ENCODE data around the gene MRPS27.

The MRPS27 gene

DNA sequence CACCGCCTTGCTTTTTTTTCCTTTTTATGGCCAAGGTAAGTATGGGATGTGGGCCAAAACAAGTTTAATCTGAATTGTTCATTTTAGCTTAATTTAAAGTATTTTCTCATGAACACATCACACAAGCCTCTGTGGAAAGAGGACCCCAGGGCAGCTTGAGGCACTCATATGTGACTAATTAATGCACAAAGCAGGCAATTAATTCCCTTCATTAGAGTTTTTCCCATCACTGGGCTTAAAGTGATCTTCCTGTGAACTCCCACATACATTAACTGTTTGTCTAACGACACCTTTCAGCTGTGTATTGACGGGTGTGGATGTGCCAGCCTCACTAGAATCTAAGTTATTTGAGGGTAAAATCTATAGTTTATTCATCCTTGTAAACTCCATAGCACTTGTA lies 103.3 kb downstream of the MRPS27 start:
- DNase-seq (ENCODE audit: low read depth) = no peak
- no peak overlapping the region for H3K4me3 ChIP-seq (ENCODE audit: control insufficient read depth, low read depth, low read length)
- TF ChIP-seq, protein P1, sequence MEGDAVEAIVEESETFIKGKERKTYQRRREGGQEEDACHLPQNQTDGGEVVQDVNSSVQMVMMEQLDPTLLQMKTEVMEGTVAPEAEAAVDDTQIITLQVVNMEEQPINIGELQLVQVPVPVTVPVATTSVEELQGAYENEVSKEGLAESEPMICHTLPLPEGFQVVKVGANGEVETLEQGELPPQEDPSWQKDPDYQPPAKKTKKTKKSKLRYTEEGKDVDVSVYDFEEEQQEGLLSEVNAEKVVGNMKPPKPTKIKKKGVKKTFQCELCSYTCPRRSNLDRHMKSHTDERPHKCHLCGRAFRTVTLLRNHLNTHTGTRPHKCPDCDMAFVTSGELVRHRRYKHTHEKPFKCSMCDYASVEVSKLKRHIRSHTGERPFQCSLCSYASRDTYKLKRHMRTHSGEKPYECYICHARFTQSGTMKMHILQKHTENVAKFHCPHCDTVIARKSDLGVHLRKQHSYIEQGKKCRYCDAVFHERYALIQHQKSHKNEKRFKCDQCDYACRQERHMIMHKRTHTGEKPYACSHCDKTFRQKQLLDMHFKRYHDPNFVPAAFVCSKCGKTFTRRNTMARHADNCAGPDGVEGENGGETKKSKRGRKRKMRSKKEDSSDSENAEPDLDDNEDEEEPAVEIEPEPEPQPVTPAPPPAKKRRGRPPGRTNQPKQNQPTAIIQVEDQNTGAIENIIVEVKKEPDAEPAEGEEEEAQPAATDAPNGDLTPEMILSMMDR (IDR thresholded peaks at IDR 0.05; ENCODE audit: control insufficient read depth, insufficient read depth, low read depth, low read length, missing control alignments) = no peak

GRCh38 chr5:72214168-72214567 lies 105.9 kb downstream of the MRPS27 start:
- DNase-seq (ENCODE audit: low read depth) = no peak
- TF ChIP-seq, protein P1 (IDR thresholded peaks at IDR 0.05; ENCODE audit: control insufficient read depth, insufficient read depth, low read depth, low read length, missing control alignments) = no peak
- H3K4me3 ChIP-seq (ENCODE audit: control insufficient read depth, low read depth, low read length) = no peak overlapping the region

DNA sequence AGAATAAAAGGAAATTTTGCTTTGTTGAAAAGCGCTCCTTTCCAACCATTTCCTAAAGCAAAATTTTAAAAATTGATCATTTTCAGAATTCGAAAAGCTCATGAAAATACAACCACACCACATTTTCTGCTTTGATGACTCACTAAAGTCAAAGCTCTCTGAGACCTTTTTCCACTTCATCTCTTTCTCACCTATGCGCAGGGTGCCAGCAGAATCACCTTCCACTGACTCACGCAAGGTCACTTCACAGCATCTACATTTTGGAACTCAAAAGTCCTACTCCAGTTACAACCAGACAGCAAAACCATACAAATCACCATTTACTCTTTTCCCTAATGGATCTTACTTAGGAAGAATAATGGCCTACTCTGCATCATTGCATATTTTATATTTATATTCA lies 106.6 kb downstream of the MRPS27 start:
- H3K4me3 ChIP-seq (ENCODE audit: control insufficient read depth, low read depth, low read length) = no peak overlapping the region
- no peak for DNase-seq (ENCODE audit: low read depth)
- TF ChIP-seq, protein P1 (IDR thresholded peaks at IDR 0.05; ENCODE audit: control insufficient read depth, insufficient read depth, low read depth, low read length, missing control alignments) = no peak

DNA sequence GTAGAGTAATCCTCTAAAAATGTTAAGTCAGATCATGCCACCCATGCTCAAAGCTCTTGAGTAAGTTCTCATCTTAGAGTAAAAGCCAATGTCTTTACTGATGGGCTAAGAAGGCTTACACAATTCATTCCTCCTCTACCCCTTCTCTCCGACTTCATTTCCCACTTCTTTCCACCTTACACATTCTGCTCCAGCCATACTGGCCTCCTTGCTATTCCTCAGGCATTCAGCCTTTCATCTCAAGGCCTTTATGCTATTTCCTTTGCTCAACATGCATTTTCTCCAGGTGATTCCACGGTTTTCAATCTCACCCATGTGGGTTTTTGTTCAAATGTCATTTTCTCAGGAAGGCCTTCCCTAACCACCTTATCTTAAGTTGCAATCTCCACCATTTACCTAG lies 107.9 kb downstream of the MRPS27 start:
- DNase-seq (ENCODE audit: low read depth) = no peak

DNA sequence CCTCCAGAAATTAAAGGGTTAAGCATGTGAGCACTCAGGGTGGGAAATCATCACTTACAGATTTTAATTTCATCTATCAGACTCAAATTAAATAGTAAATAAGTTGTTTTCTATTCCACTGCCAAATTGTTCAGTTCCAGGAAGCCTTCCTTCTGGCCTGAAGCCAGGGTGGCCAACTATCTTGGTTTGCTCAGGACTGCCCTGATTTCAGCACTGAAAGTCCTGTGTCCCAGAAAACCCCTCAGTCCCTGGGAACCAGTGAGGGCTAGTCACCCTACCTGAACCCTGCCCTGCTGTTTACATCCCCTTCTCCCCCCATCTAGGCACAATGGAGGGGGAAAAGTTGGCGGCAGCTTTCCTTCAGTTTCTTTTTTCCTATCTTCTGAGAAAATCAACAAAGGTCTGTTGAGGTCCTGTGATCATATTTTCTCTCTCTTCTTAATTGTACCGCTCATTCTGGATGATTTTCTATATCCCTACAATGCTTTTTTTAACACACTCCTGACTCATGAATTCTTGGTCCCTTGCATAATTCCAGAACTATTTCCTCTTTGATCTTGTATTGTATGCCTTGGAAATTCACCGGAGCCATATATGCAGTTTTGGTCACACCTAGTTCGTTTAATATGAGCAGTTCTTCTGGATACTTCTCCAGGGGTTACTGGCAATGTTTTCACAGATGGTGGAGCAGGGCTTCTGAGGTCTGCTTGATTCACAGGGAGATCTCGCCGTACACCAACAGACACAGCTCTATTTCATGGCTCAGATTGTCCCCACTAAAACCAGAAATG lies 109.0 kb downstream of the MRPS27 start:
- DNase-seq (ENCODE audit: low read depth) = peak; percentile 34
- peak overlapping the region; percentile 2 for H3K4me3 ChIP-seq (ENCODE audit: control insufficient read depth, low read depth, low read length)
- TF ChIP-seq, protein P1 (IDR thresholded peaks at IDR 0.05; ENCODE audit: control insufficient read depth, insufficient read depth, low read depth, low read length, missing control alignments) = no peak

More for the DNA sequence above, 107.9 kb downstream of the MRPS27 start:
- TF ChIP-seq, protein P1 (IDR thresholded peaks at IDR 0.05; ENCODE audit: control insufficient read depth, insufficient read depth, low read depth, low read length, missing control alignments) = no peak
- H3K4me3 ChIP-seq (ENCODE audit: control insufficient read depth, low read depth, low read length) = no peak overlapping the region

DNA sequence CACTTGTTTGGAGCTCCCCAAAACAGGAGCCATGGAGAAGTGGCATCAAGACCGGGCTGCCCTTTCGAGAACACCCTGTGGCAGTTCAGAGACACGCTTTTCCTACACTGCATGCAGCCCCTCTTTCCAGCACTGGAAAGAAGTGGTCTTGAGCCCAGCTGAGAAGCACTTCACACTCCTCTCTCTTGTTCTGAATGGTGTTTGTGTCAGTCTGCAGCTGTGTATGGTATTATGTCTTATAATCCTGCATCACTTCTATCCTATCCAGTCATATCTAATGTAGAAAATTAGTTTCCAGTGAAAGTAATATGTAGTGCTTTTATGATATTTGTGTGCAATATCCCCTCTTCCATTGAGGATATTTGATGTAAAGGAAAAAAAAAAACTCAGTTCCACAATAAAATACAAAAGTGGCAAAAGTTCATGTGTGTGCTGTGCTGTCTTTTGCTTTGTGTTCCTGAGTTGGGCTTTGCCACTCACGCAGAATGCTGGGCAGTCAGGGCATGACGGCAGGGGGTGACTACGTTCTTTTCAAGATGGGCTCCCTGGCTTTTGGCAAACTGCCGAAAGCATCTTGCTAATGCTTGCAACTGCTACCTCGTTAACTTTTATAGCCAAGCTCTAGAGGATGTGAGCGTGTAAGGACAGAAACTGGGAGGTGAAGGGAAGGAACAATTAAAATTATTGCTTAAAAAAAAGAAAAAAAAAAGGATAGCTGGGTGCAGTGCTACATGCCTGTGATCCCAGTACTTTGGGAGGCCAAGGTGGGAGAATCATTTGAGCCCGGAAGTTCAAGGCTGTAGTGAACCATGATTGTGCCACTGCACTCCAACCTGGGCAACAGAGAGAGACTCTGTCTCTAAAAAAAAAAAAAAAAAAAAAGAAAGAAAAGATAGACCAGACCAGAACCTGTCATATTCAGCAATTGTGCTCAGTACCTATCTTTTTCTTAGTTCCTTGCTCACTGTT lies 110.6 kb downstream of the MRPS27 start:
- no peak for DNase-seq (ENCODE audit: low read depth)
- H3K4me3 ChIP-seq (ENCODE audit: control insufficient read depth, low read depth, low read length) = no peak overlapping the region
- TF ChIP-seq, protein P1 (IDR thresholded peaks at IDR 0.05; ENCODE audit: control insufficient read depth, insufficient read depth, low read depth, low read length, missing control alignments) = no peak

Measured in AG09309 (cell line).